GM12872 (cell line): ENCODE measurements around the gene ANO9.

Experiments used
- CTCF ChIP-seq: IDR thresholded peaks from 3 replicates; pipeline ENCODE4 v1.5.1; 2011; ENCODE audit warnings: low read depth, mild to moderate bottlenecking, low read length, moderate library complexity; ENCODE audit not compliant: insufficient read depth

ANO9 gene

GRCh38 chr11:441418-442274, at the start of gene ANO9:
Gene ANO9, minus strand, starts transcription at chr11:442011. Its CDS starts 85 bp downstream, at chr11:441926.
- TF ChIP-seq CTCF, result no peak

GRCh38 chr11:491358-491757, 49.5 kb upstream of the ANO9 start:
- no peak for TF ChIP-seq CTCF

- no peak for TF ChIP-seq CTCF
Observed at GRCh38 chr11:490930-491260, 49.1 kb upstream of the ANO9 start.

- no peak for TF ChIP-seq CTCF
Observed at GRCh38 chr11:490186-490929, 48.5 kb upstream of the ANO9 start.

GRCh38 chr11:489610-490185, 47.9 kb upstream of the ANO9 start:
- TF ChIP-seq CTCF, result no peak

- TF ChIP-seq CTCF, result no peak
Observed at GRCh38 chr11:488992-489391, 47.2 kb upstream of the ANO9 start.

- no peak for TF ChIP-seq CTCF
Observed at GRCh38 chr11:488579-488978, 46.8 kb upstream of the ANO9 start.
